ENCODE data around the gene APOL1. TPM values are rescaled to one million over a fixed set of nuclear protein-coding genes. Genes with fewer than 3 reads are reported as not detected.

Gene APOL1
- total and polyA plus RNA-seq, 4 donors: 7.7 to 129 (median 59.5) TPM

GRCh38 chr22:36213586-36213985, 39.3 kb upstream of the APOL1 start:
- no peak overlapping the region for H3K9ac ChIP-seq (ENCODE audit: low read depth in 1 of 2, low read length in 2 of 2)
- 90% methylated on average over 4 of the region's 4 CpGs for WGBS
- H3K27me3 ChIP-seq (ENCODE audit: control insufficient read depth in 4 of 4, insufficient read depth in 4 of 4, low read length in 3 of 4): no peaks in the 10 kb centered on the region
- H3K36me3 ChIP-seq (ENCODE audit: control insufficient read depth in 4 of 4, insufficient read depth in 3 of 4, low read depth in 1 of 4, low read length in 3 of 4): no peaks in the 10 kb centered on the region
- no peak overlapping the region for H3K27ac ChIP-seq (ENCODE audit: low read depth in 1 of 2, low read length in 2 of 2)
- peaks cover 3 to 25% (median 21%) of the 10 kb centered on the region in 4 donors for H3K4me1 ChIP-seq (ENCODE audit: control insufficient read depth in 4 of 4, insufficient read depth in 4 of 4, low read length in 3 of 4)
- H3K9me3 ChIP-seq (ENCODE audit: control insufficient read depth in 4 of 4, low read length in 3 of 4): no peaks in the 10 kb centered on the region
- DNase-seq (ENCODE audit: low spot score): no peak
- H3K4me3 ChIP-seq (ENCODE audit: low read depth in 1 of 3, low read length in 3 of 3): no peak overlapping the region
- no peak for TF ChIP-seq FOXA1 (IDR thresholded peaks at IDR 0.05)
- TF ChIP-seq NR2F2 (IDR thresholded peaks at IDR 0.05): no peak
- no peak for TF ChIP-seq JUND (IDR thresholded peaks at IDR 0.05)
- no peak for TF ChIP-seq YY1 (IDR thresholded peaks at IDR 0.05)
- TF ChIP-seq ZBTB33 (IDR thresholded peaks at IDR 0.05): no peak
- no peak for TF ChIP-seq HNF4G (IDR thresholded peaks at IDR 0.05)
- TF ChIP-seq TAF1 (conservative IDR thresholded peaks at IDR 0.05): no peak
- no peak for TF ChIP-seq EGR1 (IDR thresholded peaks at IDR 0.05; ENCODE audit: low read depth in 2 of 2)
- TF ChIP-seq, protein P1, sequence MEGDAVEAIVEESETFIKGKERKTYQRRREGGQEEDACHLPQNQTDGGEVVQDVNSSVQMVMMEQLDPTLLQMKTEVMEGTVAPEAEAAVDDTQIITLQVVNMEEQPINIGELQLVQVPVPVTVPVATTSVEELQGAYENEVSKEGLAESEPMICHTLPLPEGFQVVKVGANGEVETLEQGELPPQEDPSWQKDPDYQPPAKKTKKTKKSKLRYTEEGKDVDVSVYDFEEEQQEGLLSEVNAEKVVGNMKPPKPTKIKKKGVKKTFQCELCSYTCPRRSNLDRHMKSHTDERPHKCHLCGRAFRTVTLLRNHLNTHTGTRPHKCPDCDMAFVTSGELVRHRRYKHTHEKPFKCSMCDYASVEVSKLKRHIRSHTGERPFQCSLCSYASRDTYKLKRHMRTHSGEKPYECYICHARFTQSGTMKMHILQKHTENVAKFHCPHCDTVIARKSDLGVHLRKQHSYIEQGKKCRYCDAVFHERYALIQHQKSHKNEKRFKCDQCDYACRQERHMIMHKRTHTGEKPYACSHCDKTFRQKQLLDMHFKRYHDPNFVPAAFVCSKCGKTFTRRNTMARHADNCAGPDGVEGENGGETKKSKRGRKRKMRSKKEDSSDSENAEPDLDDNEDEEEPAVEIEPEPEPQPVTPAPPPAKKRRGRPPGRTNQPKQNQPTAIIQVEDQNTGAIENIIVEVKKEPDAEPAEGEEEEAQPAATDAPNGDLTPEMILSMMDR (IDR thresholded peaks at IDR 0.05; ENCODE audit: low read depth, low read length, missing input control): no peak
- TF ChIP-seq, protein P2, sequence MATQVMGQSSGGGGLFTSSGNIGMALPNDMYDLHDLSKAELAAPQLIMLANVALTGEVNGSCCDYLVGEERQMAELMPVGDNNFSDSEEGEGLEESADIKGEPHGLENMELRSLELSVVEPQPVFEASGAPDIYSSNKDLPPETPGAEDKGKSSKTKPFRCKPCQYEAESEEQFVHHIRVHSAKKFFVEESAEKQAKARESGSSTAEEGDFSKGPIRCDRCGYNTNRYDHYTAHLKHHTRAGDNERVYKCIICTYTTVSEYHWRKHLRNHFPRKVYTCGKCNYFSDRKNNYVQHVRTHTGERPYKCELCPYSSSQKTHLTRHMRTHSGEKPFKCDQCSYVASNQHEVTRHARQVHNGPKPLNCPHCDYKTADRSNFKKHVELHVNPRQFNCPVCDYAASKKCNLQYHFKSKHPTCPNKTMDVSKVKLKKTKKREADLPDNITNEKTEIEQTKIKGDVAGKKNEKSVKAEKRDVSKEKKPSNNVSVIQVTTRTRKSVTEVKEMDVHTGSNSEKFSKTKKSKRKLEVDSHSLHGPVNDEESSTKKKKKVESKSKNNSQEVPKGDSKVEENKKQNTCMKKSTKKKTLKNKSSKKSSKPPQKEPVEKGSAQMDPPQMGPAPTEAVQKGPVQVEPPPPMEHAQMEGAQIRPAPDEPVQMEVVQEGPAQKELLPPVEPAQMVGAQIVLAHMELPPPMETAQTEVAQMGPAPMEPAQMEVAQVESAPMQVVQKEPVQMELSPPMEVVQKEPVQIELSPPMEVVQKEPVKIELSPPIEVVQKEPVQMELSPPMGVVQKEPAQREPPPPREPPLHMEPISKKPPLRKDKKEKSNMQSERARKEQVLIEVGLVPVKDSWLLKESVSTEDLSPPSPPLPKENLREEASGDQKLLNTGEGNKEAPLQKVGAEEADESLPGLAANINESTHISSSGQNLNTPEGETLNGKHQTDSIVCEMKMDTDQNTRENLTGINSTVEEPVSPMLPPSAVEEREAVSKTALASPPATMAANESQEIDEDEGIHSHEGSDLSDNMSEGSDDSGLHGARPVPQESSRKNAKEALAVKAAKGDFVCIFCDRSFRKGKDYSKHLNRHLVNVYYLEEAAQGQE (IDR thresholded peaks at IDR 0.05): no peak
- TF ChIP-seq GABPA (IDR thresholded peaks at IDR 0.05 in 1 of 2, conservative IDR thresholded peaks at IDR 0.05 in 1 of 2): no peak
- no peak for TF ChIP-seq RXRA (IDR thresholded peaks at IDR 0.05)
- TF ChIP-seq SP1 (IDR thresholded peaks at IDR 0.05): no peak
- TF ChIP-seq, protein P3, sequence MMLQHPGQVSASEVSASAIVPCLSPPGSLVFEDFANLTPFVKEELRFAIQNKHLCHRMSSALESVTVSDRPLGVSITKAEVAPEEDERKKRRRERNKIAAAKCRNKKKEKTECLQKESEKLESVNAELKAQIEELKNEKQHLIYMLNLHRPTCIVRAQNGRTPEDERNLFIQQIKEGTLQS (IDR thresholded peaks at IDR 0.05): no peak

DNA sequence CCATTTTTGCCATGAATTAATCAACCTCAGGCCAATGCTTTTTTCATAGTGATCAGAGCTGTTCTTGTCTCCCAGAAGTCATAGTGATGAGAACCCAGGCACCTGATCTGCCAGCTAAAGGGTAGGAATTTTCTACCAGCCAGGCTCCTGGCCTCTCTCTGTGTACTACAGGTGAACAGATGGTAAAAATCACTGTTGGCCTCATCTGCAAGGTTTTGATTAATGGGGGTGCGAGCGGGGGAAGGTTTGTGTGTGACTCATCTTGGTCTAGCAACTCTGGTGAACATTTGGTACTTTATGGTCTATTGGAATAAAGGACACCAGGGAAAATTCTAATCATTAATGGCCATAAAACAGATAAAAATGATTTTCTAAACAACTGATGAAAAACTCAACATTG, 37.0 kb upstream of the APOL1 start:
- no peak for DNase-seq (ENCODE audit: low spot score)
- H3K27ac ChIP-seq (ENCODE audit: low read depth in 1 of 2, low read length in 2 of 2): no peak overlapping the region
- WGBS: 87% methylated on average over 2 of the region's 2 CpGs

More for the DNA sequence above, 37.0 kb upstream of the APOL1 start:
- no peaks in the 10 kb centered on the region for H3K9me3 ChIP-seq (ENCODE audit: control insufficient read depth in 4 of 4, low read length in 3 of 4)
- H3K4me1 ChIP-seq (ENCODE audit: control insufficient read depth in 4 of 4, insufficient read depth in 4 of 4, low read length in 3 of 4): peaks cover 0 to 18% (median 11%) of the 10 kb centered on the region in 4 donors
- no peaks in the 10 kb centered on the region for H3K27me3 ChIP-seq (ENCODE audit: control insufficient read depth in 4 of 4, insufficient read depth in 4 of 4, low read length in 3 of 4)
- no peak overlapping the region for H3K9ac ChIP-seq (ENCODE audit: low read depth in 1 of 2, low read length in 2 of 2)
- no peak overlapping the region for H3K4me3 ChIP-seq (ENCODE audit: low read depth in 1 of 3, low read length in 3 of 3)
- H3K36me3 ChIP-seq (ENCODE audit: control insufficient read depth in 4 of 4, insufficient read depth in 3 of 4, low read depth in 1 of 4, low read length in 3 of 4): no peaks in the 10 kb centered on the region
- TF ChIP-seq HNF4A (conservative IDR thresholded peaks at IDR 0.05) (no peak), FOXA2 (IDR thresholded peaks at IDR 0.05) (no peak)
